ENCODE results near the gene PCAT7. TPM values are rescaled to one million over a fixed set of nuclear protein-coding genes. Genes with fewer than 3 reads are reported as not detected.

The PCAT7 gene
- total RNA-seq, 1 donor from 2014 or later: not detected

DNA sequence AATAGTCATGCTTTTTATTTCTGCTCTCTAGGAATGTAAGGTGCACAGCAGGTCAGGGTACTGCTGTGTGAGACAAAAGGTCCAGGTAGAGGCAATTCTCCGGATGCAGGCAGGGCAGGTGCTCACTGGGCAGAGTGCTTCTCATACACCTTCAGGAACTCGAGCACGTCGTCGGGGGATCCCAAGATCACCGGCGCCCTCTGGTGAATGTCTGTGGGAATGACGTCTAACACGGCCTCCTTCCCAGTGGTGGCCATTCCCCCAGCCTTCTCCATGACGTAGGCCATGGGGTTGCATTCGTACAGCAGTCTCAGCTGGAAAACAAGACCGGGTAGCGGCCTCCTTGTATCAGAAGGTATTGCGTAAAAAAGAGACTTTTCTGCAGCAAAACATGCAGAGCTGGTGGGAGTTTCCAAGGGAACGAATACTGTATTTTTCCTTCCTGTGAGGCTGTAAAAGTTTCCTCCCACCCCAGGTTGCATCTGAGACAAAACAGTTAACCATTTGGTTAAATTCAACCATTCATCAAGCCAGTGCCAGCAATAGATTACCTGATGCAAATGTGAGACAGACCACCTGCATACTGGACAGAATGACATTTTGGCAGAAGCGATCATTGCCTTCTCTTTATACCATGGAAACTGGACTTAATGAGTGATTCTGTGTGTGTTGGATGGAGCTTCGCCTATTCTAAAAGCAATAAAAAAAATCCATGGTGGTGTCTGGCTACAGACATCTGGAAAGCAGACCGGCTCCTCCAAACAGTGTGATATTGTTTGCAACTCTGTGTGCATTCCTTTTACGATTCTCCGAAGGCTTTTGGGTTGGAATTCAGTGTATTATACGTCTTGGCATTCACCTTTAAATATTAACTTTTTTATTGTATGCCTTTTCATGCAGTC lies 48.6 kb downstream of the PCAT7 start:
- TF ChIP-seq, protein P1, sequence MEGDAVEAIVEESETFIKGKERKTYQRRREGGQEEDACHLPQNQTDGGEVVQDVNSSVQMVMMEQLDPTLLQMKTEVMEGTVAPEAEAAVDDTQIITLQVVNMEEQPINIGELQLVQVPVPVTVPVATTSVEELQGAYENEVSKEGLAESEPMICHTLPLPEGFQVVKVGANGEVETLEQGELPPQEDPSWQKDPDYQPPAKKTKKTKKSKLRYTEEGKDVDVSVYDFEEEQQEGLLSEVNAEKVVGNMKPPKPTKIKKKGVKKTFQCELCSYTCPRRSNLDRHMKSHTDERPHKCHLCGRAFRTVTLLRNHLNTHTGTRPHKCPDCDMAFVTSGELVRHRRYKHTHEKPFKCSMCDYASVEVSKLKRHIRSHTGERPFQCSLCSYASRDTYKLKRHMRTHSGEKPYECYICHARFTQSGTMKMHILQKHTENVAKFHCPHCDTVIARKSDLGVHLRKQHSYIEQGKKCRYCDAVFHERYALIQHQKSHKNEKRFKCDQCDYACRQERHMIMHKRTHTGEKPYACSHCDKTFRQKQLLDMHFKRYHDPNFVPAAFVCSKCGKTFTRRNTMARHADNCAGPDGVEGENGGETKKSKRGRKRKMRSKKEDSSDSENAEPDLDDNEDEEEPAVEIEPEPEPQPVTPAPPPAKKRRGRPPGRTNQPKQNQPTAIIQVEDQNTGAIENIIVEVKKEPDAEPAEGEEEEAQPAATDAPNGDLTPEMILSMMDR (IDR thresholded peaks at IDR 0.05): no peak
- Mint-ChIP-seq H3K4me3 (no peak overlapping the region), H3K27me3 (peaks cover 33% of the 10 kb centered on the region), H3K36me3 (ENCODE audit: low read depth) (no peaks in the 10 kb centered on the region), H3K4me1 (peaks cover 4% of the 10 kb centered on the region), H3K9me3 (no peaks in the 10 kb centered on the region), H3K27ac (no peak overlapping the region)
- CTCF ChIA-PET: no interaction called here
- ATAC-seq (ENCODE audit: low read depth) (peak; percentile 64), DNase-seq (peak; percentile 33)
- POLR2A ChIA-PET: no interaction called here
- intact Hi-C loops (cut with micrococcal nuclease): loop anchor here (1.0 kb wide), 1 partner anchor 49 kb away; no protein-coding TSS in a partner anchor

DNA sequence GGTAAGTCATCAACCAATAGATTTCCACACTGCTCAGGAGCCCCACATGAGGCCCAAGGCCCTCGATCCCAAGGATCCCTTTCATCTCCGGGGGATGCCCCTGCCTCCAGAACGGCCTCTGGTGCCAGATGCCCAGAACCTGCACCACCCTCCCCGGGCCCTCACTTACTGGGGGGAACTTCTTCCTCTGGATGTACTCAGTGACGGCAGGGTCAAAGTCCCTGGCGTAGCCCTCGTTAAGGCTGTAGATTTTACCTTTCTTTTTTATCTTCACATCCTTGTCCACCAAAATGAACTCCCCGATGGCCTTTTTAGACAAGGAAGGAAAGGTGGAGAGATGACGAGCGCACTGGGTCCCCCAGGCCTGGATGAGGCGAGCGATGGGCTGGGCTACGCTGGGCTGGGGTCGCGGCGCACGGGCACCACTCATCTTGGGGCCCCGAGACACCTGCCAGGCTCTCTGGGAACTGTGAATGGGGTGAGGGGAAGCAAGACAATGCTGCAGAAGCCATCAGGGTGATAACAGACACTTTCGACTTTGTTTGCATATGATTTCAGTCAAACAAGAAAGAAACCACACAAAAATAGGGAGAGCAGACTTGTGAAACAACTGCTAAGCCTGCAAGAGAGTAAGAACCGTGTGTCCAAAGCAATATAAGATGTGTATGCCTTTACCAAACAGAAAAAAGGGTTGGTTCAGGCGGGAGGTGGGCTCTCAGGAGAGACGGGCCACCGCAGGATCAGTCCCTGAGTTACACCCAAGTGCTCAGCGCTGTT lies 52.0 kb downstream of the PCAT7 start:
- H3K4me1 Mint-ChIP-seq: peaks cover 4% of the 10 kb centered on the region
- no peak overlapping the region for H3K27ac Mint-ChIP-seq
- ATAC-seq (ENCODE audit: low read depth): no peak

DNA sequence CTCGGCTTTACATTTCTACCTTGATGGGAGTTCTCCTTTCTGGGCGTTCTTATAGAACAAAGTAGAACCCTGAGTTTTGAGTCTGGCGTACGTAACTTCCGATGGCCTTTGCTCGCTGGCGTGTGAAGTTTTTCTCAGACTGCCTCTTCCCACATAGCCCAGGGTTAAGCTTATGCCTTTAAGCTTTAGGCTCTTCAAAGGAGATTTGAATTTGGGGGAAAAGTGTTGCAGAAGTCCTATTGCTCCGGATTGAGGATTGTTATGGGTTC lies 52.5 kb downstream of the PCAT7 start:
- ATAC-seq (ENCODE audit: low read depth) (no peak), DNase-seq (no peak)
- TF ChIP-seq, protein P1 (IDR thresholded peaks at IDR 0.05): no peak
- H3K27ac Mint-ChIP-seq: no peak overlapping the region
- no peaks in the 10 kb centered on the region for H3K36me3 Mint-ChIP-seq (ENCODE audit: low read depth)
- no peak overlapping the region for H3K4me3 Mint-ChIP-seq
- POLR2A ChIA-PET: no interaction called here
- no peaks in the 10 kb centered on the region for H3K9me3 Mint-ChIP-seq
- peaks cover 59% of the 10 kb centered on the region for H3K27me3 Mint-ChIP-seq
- CTCF ChIA-PET: no interaction called here
- peaks cover 4% of the 10 kb centered on the region for H3K4me1 Mint-ChIP-seq
- intact Hi-C loops (cut with micrococcal nuclease): no loop called here

More for the DNA sequence above, 52.0 kb downstream of the PCAT7 start:
- intact Hi-C loops (cut with micrococcal nuclease): no loop called here
- H3K4me3 Mint-ChIP-seq: no peak overlapping the region
- ChIA-PET CTCF (no interaction called here), POLR2A (no interaction called here)
- no peaks in the 10 kb centered on the region for H3K36me3 Mint-ChIP-seq (ENCODE audit: low read depth)
- H3K9me3 Mint-ChIP-seq: no peaks in the 10 kb centered on the region
- TF ChIP-seq, protein P1 (IDR thresholded peaks at IDR 0.05): no peak
- peaks cover 54% of the 10 kb centered on the region for H3K27me3 Mint-ChIP-seq
- DNase-seq: no peak

DNA sequence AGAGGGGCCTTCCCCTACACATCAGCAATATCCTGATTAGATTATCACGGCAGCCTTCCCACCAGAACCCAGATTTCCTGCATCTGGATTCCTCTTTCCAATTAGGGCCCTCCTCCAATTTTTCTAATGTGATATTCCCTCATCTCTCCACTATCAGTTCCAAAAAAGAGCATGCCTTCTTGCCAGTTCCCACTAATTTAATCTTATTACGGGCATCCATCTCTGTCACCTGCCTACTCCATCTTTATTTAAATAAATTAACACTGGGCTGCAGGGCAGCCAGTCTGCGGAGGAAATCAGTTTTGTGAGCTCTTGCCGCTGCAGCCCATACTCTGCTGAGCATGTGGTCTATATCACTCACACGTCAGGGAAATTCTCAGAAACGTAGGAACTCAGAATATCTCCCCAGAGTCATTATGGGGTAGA lies 55.3 kb downstream of the PCAT7 start:
- ChIA-PET CTCF (no interaction called here), POLR2A (no interaction called here)
- TF ChIP-seq, protein P1 (IDR thresholded peaks at IDR 0.05): no peak
- no peak for DNase-seq
- H3K9me3 Mint-ChIP-seq: no peaks in the 10 kb centered on the region
- no peak overlapping the region for H3K4me3 Mint-ChIP-seq
- ATAC-seq (ENCODE audit: low read depth): no peak
- no peaks in the 10 kb centered on the region for H3K36me3 Mint-ChIP-seq (ENCODE audit: low read depth)
- no peak overlapping the region for H3K27ac Mint-ChIP-seq
- intact Hi-C loops (cut with micrococcal nuclease): no loop called here
- H3K27me3 Mint-ChIP-seq: peaks cover 55% of the 10 kb centered on the region
- no peaks in the 10 kb centered on the region for H3K4me1 Mint-ChIP-seq

DNA sequence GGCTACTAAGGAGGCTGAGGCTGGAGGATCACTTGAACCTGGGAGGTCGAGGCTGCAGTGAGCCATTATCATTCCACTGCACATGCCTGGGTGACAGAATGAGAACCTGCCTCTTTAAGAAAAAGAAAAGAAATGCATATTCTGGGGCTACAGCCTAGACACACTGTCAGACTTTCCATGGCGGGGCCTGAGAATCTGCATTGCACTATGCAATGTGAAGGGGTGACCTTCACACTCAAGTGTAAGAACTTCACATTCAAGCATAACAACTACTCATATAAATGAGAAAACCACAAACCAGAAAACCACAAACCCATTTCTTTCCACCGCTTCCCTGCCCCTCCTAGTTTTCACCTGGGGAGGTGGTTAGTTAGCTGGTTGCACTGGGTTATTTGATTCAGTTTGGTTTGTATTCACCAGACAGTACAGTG lies 56.8 kb downstream of the PCAT7 start:
- ChIA-PET POLR2A (no interaction called here), CTCF (no interaction called here)
- peaks cover 43% of the 10 kb centered on the region for H3K27me3 Mint-ChIP-seq
- no peaks in the 10 kb centered on the region for H3K36me3 Mint-ChIP-seq (ENCODE audit: low read depth)
- intact Hi-C loops (cut with micrococcal nuclease): no loop called here
- no peak overlapping the region for H3K27ac Mint-ChIP-seq
- no peaks in the 10 kb centered on the region for H3K4me1 Mint-ChIP-seq
- H3K4me3 Mint-ChIP-seq: no peak overlapping the region
- DNase-seq (no peak), ATAC-seq (ENCODE audit: low read depth) (no peak)
- H3K9me3 Mint-ChIP-seq: no peaks in the 10 kb centered on the region
- TF ChIP-seq, protein P1 (IDR thresholded peaks at IDR 0.05): no peak

All from activated B cell treated with CpG ODN at 0.5 μM for 24 hours (primary cell).